Measurements from ENCODE around the gene TFCP2L1. TPM values are rescaled to one million over a fixed set of nuclear protein-coding genes. Genes with fewer than 3 reads are reported as not detected.

The TFCP2L1 gene
- total RNA-seq, 1 experiment from 2014 or later = 1.8 TPM

DNA sequence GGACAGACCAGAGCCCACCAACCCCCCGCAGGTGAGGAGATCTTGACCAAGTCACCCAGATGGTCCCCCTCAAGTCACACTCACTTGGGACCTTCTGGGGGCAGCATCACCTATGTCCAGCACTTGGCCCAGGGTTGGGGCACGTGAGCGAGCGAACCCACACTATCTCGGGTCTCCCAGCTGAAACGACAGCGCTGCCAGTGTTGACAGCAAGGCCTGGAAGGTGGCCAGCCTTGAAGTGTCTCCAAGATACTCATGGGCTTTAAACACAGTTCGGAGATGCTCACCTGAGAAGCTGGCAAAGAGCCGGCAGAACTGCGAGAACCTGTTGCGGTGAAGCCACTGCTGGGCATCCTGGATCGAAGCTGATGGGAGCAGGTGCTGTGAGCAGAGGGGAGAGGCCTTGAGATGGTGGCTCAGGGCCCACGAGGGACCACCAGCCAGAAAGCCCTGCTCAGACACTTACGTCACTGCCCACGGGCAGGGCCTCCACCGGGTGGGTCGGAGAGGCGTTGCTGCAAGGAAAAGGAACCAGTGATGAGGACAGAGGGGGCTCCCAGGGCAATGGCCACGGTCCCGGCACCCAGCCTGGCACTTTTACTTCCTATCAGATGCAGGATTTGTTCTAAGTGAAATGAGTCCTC is 47.5 kb downstream of the TFCP2L1 start:
- Histone ChIP-seq H2BK15ac (ENCODE audit: low read depth, low read length) (no peak overlapping the region), H3K4me1 (ENCODE audit: insufficient read depth, low read length) (no peaks in the 10 kb centered on the region), H3K4me2 (ENCODE audit: insufficient read depth, insufficient read length, low read length) (no peak overlapping the region), H3K18ac (ENCODE audit: insufficient read length, low read depth, low read length) (no peak overlapping the region), H3K79me1 (ENCODE audit: insufficient read depth, low read depth, low read length, poor library complexity, severe bottlenecking) (no peaks in the 10 kb centered on the region), H3K9ac (ENCODE audit: extremely low read depth, insufficient read length, low read length) (no peak overlapping the region), H3T11ph (ENCODE audit: low read length) (no peak overlapping the region), H2BK20ac (ENCODE audit: low read depth, low read length, poor library complexity, severe bottlenecking) (no peak overlapping the region), H4K91ac (ENCODE audit: insufficient read length, low read depth, low read length) (no peak overlapping the region), H3K27ac (ENCODE audit: insufficient read length, low read depth, low read length) (no peak overlapping the region), H4K5ac (ENCODE audit: insufficient read length, low read depth, low read length) (no peak overlapping the region), H2AK5ac (ENCODE audit: insufficient read length, low read length) (no peak overlapping the region), H2BK5ac (ENCODE audit: insufficient read length, low read length) (no peak overlapping the region), H2AFZ (ENCODE audit: low read length) (no peak overlapping the region), H3K79me2 (ENCODE audit: insufficient read depth, low read length) (no peaks in the 10 kb centered on the region), H3K14ac (ENCODE audit: insufficient read depth, low read length) (no peak overlapping the region), H3K27me3 (ENCODE audit: insufficient read depth, low read length) (no peaks in the 10 kb centered on the region), H2BK120ac (ENCODE audit: low read depth, low read length, poor library complexity, severe bottlenecking) (no peak overlapping the region), H3K56ac (ENCODE audit: insufficient read length, low read depth, low read length) (no peak overlapping the region), H3K4ac (ENCODE audit: low read depth, low read length) (no peak overlapping the region), H4K8ac (replicated peaks; ENCODE audit: insufficient read length, low read depth, low read length) (no peak overlapping the region), H4K20me1 (ENCODE audit: control insufficient read depth, insufficient read depth, insufficient read length) (no peaks in the 10 kb centered on the region), H3K9me3 (ENCODE audit: control insufficient read depth, low read depth, low read length) (no peaks in the 10 kb centered on the region), H3K23me2 (ENCODE audit: insufficient read length, low read depth, low read length, poor library complexity, severe bottlenecking) (no peaks in the 10 kb centered on the region), H2BK12ac (ENCODE audit: insufficient read length, low read depth, low read length) (no peak overlapping the region), H3K23ac (ENCODE audit: insufficient read length, low read depth, low read length) (no peak overlapping the region)
- no CpG with 5 or more reads among the region's 20 CpGs for WGBS (ENCODE audit: extremely low coverage, insufficient read length, low lambda C conversion rate)
- H3K4me1 Mint-ChIP-seq = peaks cover 2 to 4% of the 10 kb centered on the region in 2 experiments; a peak in 3 of 4 replicates
- H3K27me3 Mint-ChIP-seq (ENCODE audit: low read depth) = peaks cover 2% of the 10 kb centered on the region
- TF ChIP-seq, protein P1, sequence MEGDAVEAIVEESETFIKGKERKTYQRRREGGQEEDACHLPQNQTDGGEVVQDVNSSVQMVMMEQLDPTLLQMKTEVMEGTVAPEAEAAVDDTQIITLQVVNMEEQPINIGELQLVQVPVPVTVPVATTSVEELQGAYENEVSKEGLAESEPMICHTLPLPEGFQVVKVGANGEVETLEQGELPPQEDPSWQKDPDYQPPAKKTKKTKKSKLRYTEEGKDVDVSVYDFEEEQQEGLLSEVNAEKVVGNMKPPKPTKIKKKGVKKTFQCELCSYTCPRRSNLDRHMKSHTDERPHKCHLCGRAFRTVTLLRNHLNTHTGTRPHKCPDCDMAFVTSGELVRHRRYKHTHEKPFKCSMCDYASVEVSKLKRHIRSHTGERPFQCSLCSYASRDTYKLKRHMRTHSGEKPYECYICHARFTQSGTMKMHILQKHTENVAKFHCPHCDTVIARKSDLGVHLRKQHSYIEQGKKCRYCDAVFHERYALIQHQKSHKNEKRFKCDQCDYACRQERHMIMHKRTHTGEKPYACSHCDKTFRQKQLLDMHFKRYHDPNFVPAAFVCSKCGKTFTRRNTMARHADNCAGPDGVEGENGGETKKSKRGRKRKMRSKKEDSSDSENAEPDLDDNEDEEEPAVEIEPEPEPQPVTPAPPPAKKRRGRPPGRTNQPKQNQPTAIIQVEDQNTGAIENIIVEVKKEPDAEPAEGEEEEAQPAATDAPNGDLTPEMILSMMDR (conservative IDR thresholded peaks at IDR 0.05) = no peak
- no peaks in the 10 kb centered on the region for H3K36me3 Mint-ChIP-seq (ENCODE audit: insufficient read depth in 1 of 3, low read depth in 3 of 3)
- no peaks in the 10 kb centered on the region; a peak in 1 of 5 replicates for H3K9me3 Mint-ChIP-seq
- DNase-seq = no peak
- H3K4me3 Mint-ChIP-seq = no peak overlapping the region
- no peak overlapping the region for H3K27ac Mint-ChIP-seq

Data from H9 (cell line).